NB4 (cell line): Measurements from ENCODE around the gene ELAC1.

Experiments
- MYC ChIP-seq: IDR thresholded peaks from 2 replicates; pipeline ENCODE4 v1.6.1; 2011; ENCODE audit warnings: low read depth, low read length
- POLR2A ChIP-seq: IDR thresholded peaks from 2 replicates; pipeline ENCODE4 v1.6.1; 2011; ENCODE audit warnings: mild to moderate bottlenecking; ENCODE audit not compliant: insufficient read length; ENCODE audit errors: extremely low read depth
- TF ChIP-seq, protein P1 (sequence below): IDR thresholded peaks from one replicate; pipeline ENCODE4 v1.5.1; 2012; ENCODE audit warnings: low read depth, low read length
- TF ChIP-seq, protein P2 (sequence below): IDR thresholded peaks from 2 replicates; pipeline ENCODE4 v1.6.1; 2011; ENCODE audit warnings: low read depth, low read length

DNA sequence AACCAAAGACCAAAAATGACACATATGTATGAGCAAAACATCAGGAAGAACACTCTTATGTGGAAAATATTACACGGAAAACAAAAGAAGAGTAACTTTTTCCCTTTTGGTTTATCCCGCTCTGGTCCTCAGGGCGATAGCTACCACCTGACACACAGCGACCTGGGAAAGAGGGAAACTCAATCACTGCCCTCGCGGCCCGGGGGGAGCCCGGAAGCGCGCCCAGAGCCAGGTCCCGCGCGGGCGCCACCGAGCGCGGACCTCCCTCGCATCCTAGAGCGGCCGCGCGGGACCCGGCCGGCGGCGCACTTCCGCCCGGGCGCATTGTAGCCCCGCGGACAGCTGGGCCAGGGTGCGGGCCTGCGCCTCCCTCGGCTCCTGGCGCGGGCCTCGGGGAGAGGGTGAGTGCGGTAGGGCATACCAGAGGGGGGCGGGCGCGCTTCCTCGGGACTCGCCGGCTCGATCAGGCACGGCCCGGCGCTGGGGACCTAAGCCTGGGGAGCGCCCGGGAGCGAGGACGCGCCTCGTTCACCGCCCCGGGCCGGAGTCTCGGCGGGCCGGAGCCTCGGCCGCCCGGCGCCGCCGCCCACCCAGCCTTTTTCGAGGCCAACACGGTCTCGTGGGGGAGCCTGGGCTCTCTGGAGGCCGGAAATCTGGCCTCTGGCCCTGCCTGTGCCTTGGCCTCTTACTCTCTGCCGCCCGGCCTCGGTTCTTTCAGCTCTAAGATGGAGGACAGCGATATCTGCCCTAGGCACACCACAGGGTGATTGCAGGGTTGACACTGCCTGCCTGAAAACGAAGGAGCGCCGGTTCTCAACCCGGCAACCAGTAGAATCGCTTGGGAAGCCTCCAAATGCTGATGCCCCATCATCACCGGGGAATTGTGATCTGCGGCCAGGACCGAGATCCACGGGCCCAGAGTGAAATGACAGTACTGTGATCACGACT lies at the start of gene ELAC1:
- TF ChIP-seq, protein P1, sequence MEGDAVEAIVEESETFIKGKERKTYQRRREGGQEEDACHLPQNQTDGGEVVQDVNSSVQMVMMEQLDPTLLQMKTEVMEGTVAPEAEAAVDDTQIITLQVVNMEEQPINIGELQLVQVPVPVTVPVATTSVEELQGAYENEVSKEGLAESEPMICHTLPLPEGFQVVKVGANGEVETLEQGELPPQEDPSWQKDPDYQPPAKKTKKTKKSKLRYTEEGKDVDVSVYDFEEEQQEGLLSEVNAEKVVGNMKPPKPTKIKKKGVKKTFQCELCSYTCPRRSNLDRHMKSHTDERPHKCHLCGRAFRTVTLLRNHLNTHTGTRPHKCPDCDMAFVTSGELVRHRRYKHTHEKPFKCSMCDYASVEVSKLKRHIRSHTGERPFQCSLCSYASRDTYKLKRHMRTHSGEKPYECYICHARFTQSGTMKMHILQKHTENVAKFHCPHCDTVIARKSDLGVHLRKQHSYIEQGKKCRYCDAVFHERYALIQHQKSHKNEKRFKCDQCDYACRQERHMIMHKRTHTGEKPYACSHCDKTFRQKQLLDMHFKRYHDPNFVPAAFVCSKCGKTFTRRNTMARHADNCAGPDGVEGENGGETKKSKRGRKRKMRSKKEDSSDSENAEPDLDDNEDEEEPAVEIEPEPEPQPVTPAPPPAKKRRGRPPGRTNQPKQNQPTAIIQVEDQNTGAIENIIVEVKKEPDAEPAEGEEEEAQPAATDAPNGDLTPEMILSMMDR = no peak
- TF ChIP-seq POLR2A (peak; percentile 79), MYC (no peak)
- TF ChIP-seq, protein P2, sequence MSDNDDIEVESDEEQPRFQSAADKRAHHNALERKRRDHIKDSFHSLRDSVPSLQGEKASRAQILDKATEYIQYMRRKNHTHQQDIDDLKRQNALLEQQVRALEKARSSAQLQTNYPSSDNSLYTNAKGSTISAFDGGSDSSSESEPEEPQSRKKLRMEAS = 0 out of 2 replicates have a peak, but pooled peaks have one; percentile 8
